Stimulated activated memory B cell treated with anti-CD40 and anti-IgM and Interleukin-4, amounts not matched to agents 10 μg/mL and 1 μg/mL and 100 μg/mL, for 72 hours (primary cell): ENCODE results near the gene PEAK1.

ENCODE experiments used
- ATAC-seq: fragments of 150-1000 bp; cut with Tn5 transposase; 2 replicates; pipeline ENCODE4 v1.10.0; 2021
- H3K27ac Mint-ChIP-seq: one replicate; pipeline ENCODE4 v1.8.0; 2022; ENCODE audit warnings: mild to moderate bottlenecking, mixed read lengths
- H3K27me3 Mint-ChIP-seq: one replicate; pipeline ENCODE4 v1.8.0; 2022; ENCODE audit warnings: mixed read lengths
- H3K36me3 Mint-ChIP-seq: one replicate; pipeline ENCODE4 v1.8.0; 2022; ENCODE audit warnings: mixed read lengths
- H3K4me1 Mint-ChIP-seq: one replicate; pipeline ENCODE4 v1.8.0; 2022; ENCODE audit warnings: mixed read lengths
- H3K4me3 Mint-ChIP-seq: one replicate; pipeline ENCODE4 v1.8.0; 2022; ENCODE audit warnings: mild to moderate bottlenecking, moderate library complexity, mixed read lengths
- H3K9me3 Mint-ChIP-seq: one replicate; pipeline ENCODE4 v1.8.0; 2022; ENCODE audit warnings: mixed read lengths

The PEAK1 gene

DNA sequence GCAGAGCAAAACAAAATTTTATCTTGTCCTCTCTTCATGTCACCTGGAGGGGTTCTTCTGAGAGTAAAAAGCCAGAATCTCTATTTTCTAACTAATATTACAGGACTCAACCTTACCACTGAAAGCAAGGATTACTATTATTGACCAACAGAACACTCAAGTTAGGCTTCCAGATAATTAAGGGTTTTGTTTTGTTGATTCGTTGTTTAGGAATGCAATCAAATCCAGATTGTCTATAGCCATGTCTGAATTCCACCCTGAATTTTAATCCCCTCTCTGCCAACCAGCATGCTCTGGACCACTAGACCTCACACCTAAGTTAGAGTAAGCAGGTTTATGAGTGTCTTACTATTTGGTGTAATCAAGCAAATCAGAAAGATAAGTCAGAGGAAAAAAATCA lies 90.7 kb downstream of the PEAK1 start:
- peaks cover 9% of the 10 kb centered on the region for H3K4me1 Mint-ChIP-seq
- H3K4me3 Mint-ChIP-seq, result no peak overlapping the region
- no peak for ATAC-seq
- peaks cover 4% of the 10 kb centered on the region for H3K9me3 Mint-ChIP-seq
- no peaks in the 10 kb centered on the region for H3K36me3 Mint-ChIP-seq
- no peak overlapping the region for H3K27ac Mint-ChIP-seq
- no peaks in the 10 kb centered on the region for H3K27me3 Mint-ChIP-seq

DNA sequence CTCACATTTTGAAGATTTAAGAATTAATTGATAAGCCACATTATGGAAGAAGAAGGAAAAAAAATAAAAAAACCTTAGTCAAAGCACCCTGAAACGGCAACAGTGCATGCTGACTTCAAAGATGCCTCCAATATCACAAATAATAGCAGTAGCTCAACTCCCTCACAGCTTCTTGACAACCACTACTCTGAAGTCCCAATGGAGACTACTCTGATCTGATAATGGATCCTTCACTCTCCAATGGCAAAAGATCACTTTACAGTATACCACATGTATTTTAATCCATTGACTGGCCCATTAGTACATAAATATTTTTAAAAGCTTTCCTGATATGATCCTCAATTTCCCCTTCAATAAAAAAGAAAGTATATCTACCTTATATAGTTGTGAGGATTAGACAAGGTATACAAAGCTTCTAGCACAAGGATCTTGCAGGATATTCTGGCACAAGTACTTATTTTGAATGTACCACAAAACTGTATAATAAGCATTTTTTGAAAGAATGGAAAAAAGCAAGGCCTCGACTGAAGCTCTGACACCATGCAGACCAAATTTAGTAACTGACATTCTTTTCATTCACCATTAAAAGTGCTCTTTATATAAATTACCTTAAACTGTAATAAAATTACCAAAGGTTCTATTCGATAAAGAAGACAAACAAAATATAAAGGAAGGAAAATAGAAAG lies 91.9 kb downstream of the PEAK1 start:
- no peaks in the 10 kb centered on the region for H3K27me3 Mint-ChIP-seq

DNA sequence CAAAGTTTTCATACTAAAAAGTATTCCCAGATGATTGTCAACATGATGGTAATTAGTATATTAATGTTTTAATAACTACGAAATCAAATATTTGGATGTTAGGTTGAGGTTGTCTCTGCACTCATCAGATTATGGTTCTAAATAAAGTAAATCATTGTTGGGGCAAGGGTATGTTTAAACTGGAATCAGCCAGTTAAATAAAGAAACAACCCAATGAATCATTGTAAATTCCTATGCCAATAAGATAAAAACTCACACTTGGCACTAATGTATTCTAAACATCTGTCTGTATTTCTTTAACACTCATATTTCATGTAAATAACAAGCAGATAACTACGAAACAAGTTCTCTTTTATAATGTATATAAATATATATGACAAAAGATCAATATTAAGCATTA lies 92.7 kb downstream of the PEAK1 start:
- Mint-ChIP-seq H3K4me3 (no peak overlapping the region), H3K36me3 (peaks cover 7% of the 10 kb centered on the region), H3K27ac (no peak overlapping the region), H3K9me3 (peaks cover 4% of the 10 kb centered on the region), H3K27me3 (no peaks in the 10 kb centered on the region), H3K4me1 (peaks cover 9% of the 10 kb centered on the region)
- no peak for ATAC-seq

More for the DNA sequence above, 91.9 kb downstream of the PEAK1 start:
- Mint-ChIP-seq H3K4me1 (peaks cover 9% of the 10 kb centered on the region), H3K36me3 (peaks cover 5% of the 10 kb centered on the region), H3K27ac (no peak overlapping the region), H3K4me3 (no peak overlapping the region), H3K9me3 (peaks cover 4% of the 10 kb centered on the region)
- ATAC-seq, result no peak

DNA sequence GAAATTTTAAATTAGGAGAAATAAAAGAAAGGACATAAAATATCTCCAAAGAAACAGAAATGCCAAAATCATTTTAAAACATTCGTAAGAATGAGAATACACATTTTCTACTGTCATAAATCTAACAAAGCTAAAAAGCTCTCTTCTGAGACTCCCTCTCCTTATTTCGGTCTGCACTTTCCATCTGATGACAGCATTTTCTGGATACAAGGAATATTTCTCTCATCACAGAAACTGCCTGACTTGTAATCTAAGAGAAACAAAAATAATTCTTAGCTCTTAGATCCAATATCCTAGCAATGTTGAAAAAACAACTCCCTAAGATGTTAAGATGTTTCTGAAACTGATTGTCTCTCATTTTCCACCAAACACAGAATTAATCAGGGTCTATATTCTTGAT lies 93.5 kb downstream of the PEAK1 start:
- no peak overlapping the region for H3K27ac Mint-ChIP-seq
- no peaks in the 10 kb centered on the region for H3K27me3 Mint-ChIP-seq
- peaks cover 8% of the 10 kb centered on the region for H3K9me3 Mint-ChIP-seq
- peaks cover 9% of the 10 kb centered on the region for H3K4me1 Mint-ChIP-seq
- no peak for ATAC-seq
- no peak overlapping the region for H3K4me3 Mint-ChIP-seq
- peaks cover 15% of the 10 kb centered on the region for H3K36me3 Mint-ChIP-seq

DNA sequence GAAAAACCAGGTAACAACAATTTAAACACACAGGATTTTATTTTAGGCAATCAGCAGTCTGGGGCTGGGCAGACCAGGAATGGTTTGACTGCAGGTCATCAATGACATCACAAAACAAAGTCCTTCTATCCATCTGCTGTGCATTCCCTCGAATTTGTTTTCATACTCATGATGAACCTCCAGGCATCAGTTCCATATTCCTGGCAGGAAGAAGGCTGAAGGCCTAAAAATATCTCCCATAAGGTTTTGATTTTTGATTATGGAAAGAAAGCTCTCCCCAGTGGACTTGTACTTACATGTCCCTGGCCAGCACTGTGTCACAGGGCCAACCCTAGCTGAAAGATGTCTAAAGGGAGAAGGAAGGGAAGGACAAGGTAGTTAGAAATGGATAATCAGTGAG lies 107.4 kb downstream of the PEAK1 start:
- Mint-ChIP-seq H3K27me3 (no peaks in the 10 kb centered on the region), H3K9me3 (no peaks in the 10 kb centered on the region), H3K27ac (no peak overlapping the region), H3K4me1 (peaks cover 29% of the 10 kb centered on the region), H3K36me3 (peaks cover 13% of the 10 kb centered on the region), H3K4me3 (no peak overlapping the region)
- ATAC-seq, result no peak

DNA sequence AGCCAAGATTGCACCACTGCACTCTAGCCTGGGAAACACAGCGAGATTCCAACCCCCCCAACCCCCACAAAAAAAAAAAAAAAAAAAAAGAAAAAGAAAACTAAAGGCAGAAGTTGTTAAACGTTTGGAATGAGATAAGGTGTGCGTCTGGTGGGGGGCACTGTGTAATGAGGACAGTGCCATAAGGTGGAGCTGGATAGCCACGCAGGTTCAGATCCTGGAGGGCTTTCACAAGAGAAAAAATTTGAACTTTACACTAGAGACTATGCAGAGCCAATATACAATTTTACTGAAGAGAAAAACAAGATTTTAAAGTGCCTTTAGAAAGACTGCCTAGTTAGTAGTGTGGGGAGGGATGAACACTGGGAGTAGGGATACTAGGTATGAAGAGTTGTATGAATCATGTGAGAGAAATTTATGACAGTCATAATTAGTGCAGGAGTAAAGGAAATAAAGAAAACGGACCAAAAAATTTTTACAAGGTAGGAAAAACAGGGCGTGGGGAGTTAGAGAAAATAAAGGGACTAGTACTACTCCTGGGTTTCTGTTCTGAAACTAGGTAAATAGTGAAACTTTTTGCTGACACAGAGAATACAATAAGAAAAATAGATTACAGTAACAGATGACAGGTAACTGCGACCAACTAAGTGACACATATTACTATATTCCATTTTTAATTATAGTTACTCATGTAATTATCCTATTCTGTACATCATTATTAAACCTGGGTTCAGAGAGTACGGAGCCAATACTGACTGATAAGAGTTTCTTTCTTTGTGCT lies 108.1 kb downstream of the PEAK1 start:
- no peak for ATAC-seq
- no peaks in the 10 kb centered on the region for H3K27me3 Mint-ChIP-seq

DNA sequence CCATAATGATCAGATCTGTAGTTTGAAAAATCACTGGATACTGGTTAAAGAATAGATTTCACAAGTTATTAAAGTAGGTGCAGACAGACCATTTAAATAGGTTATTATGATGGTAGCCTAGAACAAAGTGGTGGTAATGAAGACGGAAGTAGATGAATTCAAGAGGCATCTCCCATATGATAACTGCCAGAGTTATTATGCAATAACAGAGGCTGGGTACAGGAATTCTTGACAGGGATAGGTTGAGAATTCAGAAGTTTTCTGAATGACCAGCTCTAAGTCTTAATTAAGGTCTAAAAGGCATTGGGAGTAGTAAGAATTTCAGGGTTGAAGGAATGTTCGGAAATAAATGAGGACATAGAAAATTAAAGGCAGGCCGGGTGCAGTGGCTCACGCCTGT lies 108.9 kb downstream of the PEAK1 start:
- peaks cover 13% of the 10 kb centered on the region for H3K36me3 Mint-ChIP-seq
- no peak overlapping the region for H3K4me3 Mint-ChIP-seq
- no peaks in the 10 kb centered on the region for H3K9me3 Mint-ChIP-seq
- ATAC-seq, result no peak
- peaks cover 29% of the 10 kb centered on the region for H3K4me1 Mint-ChIP-seq
- H3K27ac Mint-ChIP-seq, result no peak overlapping the region
- H3K27me3 Mint-ChIP-seq, result no peaks in the 10 kb centered on the region

More for the DNA sequence above, 108.1 kb downstream of the PEAK1 start:
- Mint-ChIP-seq H3K9me3 (no peaks in the 10 kb centered on the region), H3K4me3 (no peak overlapping the region), H3K4me1 (peaks cover 29% of the 10 kb centered on the region), H3K36me3 (peaks cover 13% of the 10 kb centered on the region), H3K27ac (no peak overlapping the region)

DNA sequence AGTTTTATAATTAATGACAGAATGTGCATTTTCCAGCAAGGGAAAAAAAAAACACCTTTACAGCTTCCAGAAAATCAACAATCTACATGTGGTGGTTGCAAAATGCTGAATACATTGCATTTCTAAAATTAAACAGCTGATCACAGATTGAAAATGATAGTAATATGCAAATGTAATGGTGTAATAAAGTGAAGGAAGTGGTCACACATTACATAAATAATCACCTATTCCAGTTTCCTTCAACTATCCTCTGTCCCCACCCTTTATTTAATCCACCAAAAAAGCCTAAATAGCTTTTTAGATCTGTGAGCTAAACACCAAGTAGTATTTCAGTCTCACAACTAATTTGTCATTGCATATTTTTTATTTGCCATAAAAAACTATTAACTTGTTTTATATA lies 110.5 kb downstream of the PEAK1 start:
- H3K9me3 Mint-ChIP-seq, result no peaks in the 10 kb centered on the region
- no peak for ATAC-seq
- no peaks in the 10 kb centered on the region for H3K27me3 Mint-ChIP-seq

DNA sequence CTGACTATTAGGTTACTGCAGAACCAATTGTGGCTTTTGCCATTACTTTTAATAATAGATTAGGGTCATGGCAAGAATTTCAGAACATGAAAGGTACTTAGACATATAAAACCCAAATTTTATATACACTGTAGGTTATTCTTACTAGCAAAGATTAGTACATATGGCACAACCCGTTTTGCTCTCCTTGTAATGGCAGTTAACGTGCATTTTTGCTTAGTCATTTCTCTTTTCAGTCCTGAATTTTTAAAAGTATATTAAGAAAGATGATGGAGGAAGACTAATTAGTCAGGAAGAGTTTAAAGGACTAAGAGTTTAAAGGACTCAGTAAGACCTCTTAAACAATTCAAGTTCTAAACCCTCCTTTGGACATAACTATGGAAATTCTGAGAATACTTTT lies 114.0 kb downstream of the PEAK1 start:
- Mint-ChIP-seq H3K36me3 (peaks cover 3% of the 10 kb centered on the region), H3K4me3 (no peak overlapping the region), H3K4me1 (peaks cover 18% of the 10 kb centered on the region), H3K9me3 (no peaks in the 10 kb centered on the region), H3K27ac (no peak overlapping the region), H3K27me3 (no peaks in the 10 kb centered on the region)
- no peak for ATAC-seq

More for the DNA sequence above, 110.5 kb downstream of the PEAK1 start:
- Mint-ChIP-seq H3K36me3 (peaks cover 13% of the 10 kb centered on the region), H3K4me1 (peaks cover 29% of the 10 kb centered on the region), H3K4me3 (no peak overlapping the region), H3K27ac (no peak overlapping the region)

DNA sequence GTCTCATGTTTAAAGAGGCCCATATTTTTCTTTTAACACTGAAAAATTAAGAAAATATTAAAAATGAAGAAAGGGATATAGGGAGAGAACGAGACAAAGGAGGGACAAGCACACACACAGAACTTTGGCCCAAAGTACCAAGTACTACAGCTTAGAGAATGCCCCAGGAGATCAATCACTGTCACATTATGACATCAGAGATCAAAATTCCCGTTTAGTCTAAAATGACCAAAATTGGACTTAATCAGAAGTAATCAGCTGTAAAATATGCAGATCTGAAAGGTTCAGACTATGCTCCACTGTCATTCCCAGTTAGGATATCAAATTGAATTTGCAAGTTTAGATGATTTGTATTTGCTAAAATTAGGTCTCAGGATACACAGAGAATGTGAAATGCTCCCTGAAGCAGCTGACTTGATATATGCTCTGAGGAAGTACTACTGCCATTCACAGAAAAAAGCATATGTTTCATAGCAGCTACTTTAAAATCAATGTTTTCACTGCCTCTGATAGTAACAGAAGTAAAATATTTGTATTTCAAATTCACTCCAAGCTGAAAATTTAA lies 123.0 kb downstream of the PEAK1 start:
- Mint-ChIP-seq H3K9me3 (no peaks in the 10 kb centered on the region), H3K27ac (no peak overlapping the region), H3K4me1 (no peaks in the 10 kb centered on the region), H3K36me3 (no peaks in the 10 kb centered on the region), H3K4me3 (no peak overlapping the region), H3K27me3 (no peaks in the 10 kb centered on the region)
- ATAC-seq, result no peak

DNA sequence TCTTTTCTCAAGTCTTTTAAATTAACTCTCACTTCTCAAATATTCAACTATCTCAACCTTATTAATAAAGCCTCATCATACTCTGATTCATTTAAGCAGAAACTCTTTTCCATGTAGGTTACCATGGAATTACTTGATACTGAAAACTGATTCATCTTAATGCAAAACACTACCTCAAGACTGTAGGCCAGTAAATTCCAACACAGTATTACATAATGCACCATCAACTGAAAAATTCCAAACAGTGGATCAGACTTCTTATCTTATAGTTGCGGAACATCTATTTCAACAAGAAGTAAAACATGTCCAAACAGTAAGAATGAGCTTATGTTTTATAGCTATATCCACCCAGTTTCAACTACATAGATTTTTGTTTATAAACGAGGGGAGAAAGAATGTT lies 124.5 kb downstream of the PEAK1 start:
- Mint-ChIP-seq H3K27me3 (no peaks in the 10 kb centered on the region), H3K4me1 (no peaks in the 10 kb centered on the region), H3K9me3 (no peaks in the 10 kb centered on the region), H3K27ac (no peak overlapping the region), H3K4me3 (no peak overlapping the region), H3K36me3 (no peaks in the 10 kb centered on the region)
- no peak for ATAC-seq

DNA sequence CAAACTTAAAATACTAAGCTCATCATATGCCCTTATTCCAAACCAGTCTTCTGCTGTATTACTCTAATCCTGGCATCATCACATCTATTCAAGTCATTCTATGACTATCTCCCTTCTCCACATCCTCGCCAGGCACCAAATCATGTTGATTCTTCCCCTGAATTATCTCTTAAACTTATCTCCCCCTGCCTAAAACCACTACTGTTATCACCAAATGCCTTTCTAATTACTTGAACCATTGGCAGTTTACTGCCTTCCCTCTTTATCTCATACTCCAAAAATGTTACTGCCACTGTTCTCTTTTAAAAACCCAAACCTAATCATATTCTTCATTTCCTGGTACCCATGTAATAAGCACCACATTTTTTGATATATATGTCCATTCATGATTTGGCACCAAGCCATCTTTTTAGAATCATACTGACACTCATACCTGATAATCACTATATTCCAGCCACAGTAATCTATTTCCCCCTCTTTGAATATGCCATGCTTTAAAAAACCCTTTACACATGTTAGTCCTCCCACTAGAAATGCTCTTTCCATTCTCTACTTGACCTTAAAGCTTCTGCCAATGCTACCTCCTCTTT lies 126.8 kb downstream of the PEAK1 start:
- Mint-ChIP-seq H3K27ac (no peak overlapping the region), H3K4me1 (peaks cover 5% of the 10 kb centered on the region), H3K36me3 (no peaks in the 10 kb centered on the region), H3K9me3 (no peaks in the 10 kb centered on the region), H3K4me3 (no peak overlapping the region), H3K27me3 (no peaks in the 10 kb centered on the region)
- ATAC-seq, result no peak

DNA sequence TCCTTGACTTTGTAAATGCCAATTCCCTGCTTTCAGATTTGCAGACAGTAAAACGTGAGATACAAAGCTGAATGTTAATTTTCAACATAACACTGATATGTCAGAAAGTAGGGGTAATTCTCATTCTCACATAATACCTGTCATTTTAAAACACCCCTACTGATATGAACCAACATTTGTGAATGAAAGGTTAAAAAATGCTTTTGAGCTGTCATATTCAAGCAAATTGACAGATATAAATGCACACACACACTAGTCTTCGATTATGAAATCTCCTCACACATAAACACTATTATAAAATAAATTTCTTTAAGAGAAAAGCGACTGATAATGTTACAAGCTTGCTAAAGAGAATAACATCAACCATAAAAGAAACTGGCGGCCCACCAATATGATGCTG lies 128.8 kb downstream of the PEAK1 start:
- Mint-ChIP-seq H3K4me1 (peaks cover 14% of the 10 kb centered on the region), H3K4me3 (no peak overlapping the region), H3K27ac (no peak overlapping the region)

DNA sequence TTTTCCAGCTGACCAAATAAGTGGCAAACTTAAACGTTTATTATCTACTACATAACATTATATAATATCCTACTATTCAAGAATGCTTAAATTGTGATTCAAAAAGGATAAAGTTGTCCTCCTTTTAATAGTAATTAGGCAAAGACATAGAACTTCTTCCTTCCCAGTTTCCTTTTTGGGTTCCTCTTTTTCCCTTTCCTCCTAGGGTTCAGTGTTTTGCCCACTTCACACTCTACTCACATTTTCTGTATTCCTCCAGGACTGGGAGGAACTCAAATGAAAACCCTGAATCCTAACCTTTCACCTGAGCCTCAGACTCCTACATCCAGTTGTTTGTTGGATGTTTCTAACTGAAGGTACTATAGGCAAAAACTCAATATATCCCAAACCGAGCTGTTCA lies 132.5 kb downstream of the PEAK1 start:
- no peak overlapping the region for H3K27ac Mint-ChIP-seq
- H3K4me1 Mint-ChIP-seq, result peaks cover 14% of the 10 kb centered on the region
- no peaks in the 10 kb centered on the region for H3K9me3 Mint-ChIP-seq
- H3K27me3 Mint-ChIP-seq, result no peaks in the 10 kb centered on the region
- no peak overlapping the region for H3K4me3 Mint-ChIP-seq
- H3K36me3 Mint-ChIP-seq, result peaks cover 25% of the 10 kb centered on the region
- ATAC-seq, result no peak

More for the DNA sequence above, 128.8 kb downstream of the PEAK1 start:
- ATAC-seq, result no peak
- peaks cover 2% of the 10 kb centered on the region for H3K36me3 Mint-ChIP-seq
- no peaks in the 10 kb centered on the region for H3K27me3 Mint-ChIP-seq
- H3K9me3 Mint-ChIP-seq, result no peaks in the 10 kb centered on the region
